GM12801 (cell line): ENCODE results near the gene PLD3.

ENCODE experiments used
- CTCF ChIP-seq: IDR thresholded peaks from one replicate; pipeline ENCODE4 v1.5.1; 2011; ENCODE audit warnings: control low read depth; ENCODE audit not compliant: insufficient read length; ENCODE audit errors: extremely low read depth

PLD3 gene

GRCh38 chr19:40366697-40367561 is 18.4 kb downstream of the PLD3 start:
- TF ChIP-seq CTCF = no peak

- TF ChIP-seq CTCF = no peak
These were observed 19.3 kb downstream of the PLD3 start for GRCh38 chr19:40367577-40368434.

- no peak for TF ChIP-seq CTCF
These were observed 21.3 kb downstream of the PLD3 start for GRCh38 chr19:40369797-40370196.

GRCh38 chr19:40370997-40371801 is 22.7 kb downstream of the PLD3 start:
- no peak for TF ChIP-seq CTCF

GRCh38 chr19:40371802-40372122 is 23.3 kb downstream of the PLD3 start:
- TF ChIP-seq CTCF = no peak

- no peak for TF ChIP-seq CTCF
These were observed 25.6 kb downstream of the PLD3 start for GRCh38 chr19:40374084-40374483.
